ENCODE results near the gene LRBA. TPM values are rescaled to one million over a fixed set of nuclear protein-coding genes. Genes with fewer than 3 reads are reported as not detected.

LRBA gene
- total and polyA plus RNA-seq, 2 of the 4 experiments (the other 2 are of a cell fraction): 10.2 to 51.6 TPM

- dilution Hi-C loops (cut with HindIII; ENCODE audit: low sequenced_read_pairs, unreplicated experiment) (no loop called here), intact Hi-C loops (cut with micrococcal nuclease) (no loop called here), in situ Hi-C loops (cut with MboI; ENCODE audit: low sequenced_read_pairs) (no loop called here)
- no peak overlapping the region for H3K27ac ChIP-seq (ENCODE audit: insufficient read depth, low read length)
- 0 out of 2 replicates have a peak overlapping the region, but pooled peaks have one; percentile 18 for H3K23ac ChIP-seq (ENCODE audit: low read depth, low read length)
- no peak overlapping the region for H2BK20ac ChIP-seq (ENCODE audit: low read depth, low read length)
- H4K8ac ChIP-seq (ENCODE audit: low read depth in 2 of 2, low read length in 2 of 2): peak overlapping the region in 1 of 2 experiments; percentile 20; a peak in 1 of 4 replicates
- no peak overlapping the region for H3K9ac ChIP-seq (ENCODE audit: low read depth, low read length)
- H2BK5ac ChIP-seq (ENCODE audit: low read depth, low read length, poor library complexity, severe bottlenecking): peak overlapping the region; percentile 1
- H2AFZ ChIP-seq (replicated peaks; ENCODE audit: low read length, poor library complexity): no peak overlapping the region
- BruUV-seq (replicated peaks): no TSS peak
- peaks cover 4% of the 10 kb centered on the region for H3K4me1 ChIP-seq (ENCODE audit: control insufficient read depth, insufficient read depth, low read length)
- no peak overlapping the region for H4K91ac ChIP-seq (ENCODE audit: insufficient read depth, low read depth, low read length)
- ATAC-seq (ENCODE audit: low read depth) (no peak; the same call in 1 of the 2 replicates), DNase-seq (no peak)
- no peaks in the 10 kb centered on the region for H3K36me3 ChIP-seq (ENCODE audit: control insufficient read depth, insufficient read depth, low read length)
- peaks cover 3% of the 10 kb centered on the region; the same call in 1 of the 2 replicates for H3K9me1 ChIP-seq (ENCODE audit: insufficient read depth, low read length)
- 0 out of 3 replicates have a peak overlapping the region, but pooled peaks have one; percentile 5 for H2BK15ac ChIP-seq (ENCODE audit: low read depth, low read length)
- no peaks in the 10 kb centered on the region for H3K9me3 ChIP-seq (ENCODE audit: control insufficient read depth, insufficient read depth, low read length)
- no peak overlapping the region for H3K4me2 ChIP-seq (ENCODE audit: low read depth, low read length)
- TF ChIP-seq BHLHE40 (IDR thresholded peaks at IDR 0.05; ENCODE audit: low read depth, low read length): no peak
- TF ChIP-seq MAZ (IDR thresholded peaks at IDR 0.05; ENCODE audit: borderline replicate concordance, low read depth, low read length): no peak
- no peak overlapping the region for H4K5ac ChIP-seq (ENCODE audit: low read depth, low read length)
- peak overlapping the region; percentile 4; the same call in 1 of the 2 replicates for H2AK5ac ChIP-seq (ENCODE audit: low read depth, low read length)
- H3K56ac ChIP-seq (ENCODE audit: extremely low read depth, insufficient read depth, low read length): no peak overlapping the region
- H4K20me1 ChIP-seq (ENCODE audit: insufficient read depth, low read length): no peaks in the 10 kb centered on the region
- ChIA-PET POLR2A (ENCODE audit: unreplicated experiment) (no interaction called here), CTCF (interaction anchor here (0.7 kb wide), 1 partner anchor 263 kb away, joined by 3 read pairs; no protein-coding TSS in a partner anchor)
- H3K79me1 ChIP-seq (ENCODE audit: low read depth in 1 of 2, low read length in 2 of 2): no peaks in the 10 kb centered on the region
- H2AK9ac ChIP-seq (replicated peaks; ENCODE audit: low read depth, low read length, poor library complexity): no peak overlapping the region
- no peak overlapping the region for H3K4me3 ChIP-seq (ENCODE audit: insufficient read depth, low read depth, low read length)
- no peak overlapping the region for H3K4ac ChIP-seq (ENCODE audit: low read depth, low read length)
- 56% methylated on average over 2 of the region's 8 CpGs; no CpG with 5 or more reads in 1 of the 2 experiments for WGBS, 2 experiments (ENCODE audit: extremely low coverage in 2 of 2, insufficient read length in 1 of 2)
- H3K14ac ChIP-seq (replicated peaks; ENCODE audit: low read depth, low read length): 0 out of 2 replicates have a peak overlapping the region, but pooled peaks have one; percentile 5
- 0 out of 2 replicates have a peak overlapping the region, but pooled peaks have one; percentile 0 for H2BK120ac ChIP-seq (ENCODE audit: low read depth, low read length)
- no peaks in the 10 kb centered on the region for H3K27me3 ChIP-seq (ENCODE audit: control insufficient read depth, insufficient read depth, low read length)
- H3K18ac ChIP-seq (ENCODE audit: low read depth, low read length): no peak overlapping the region
These were observed 699.9 kb downstream of the LRBA start for GRCh38 chr4:150315175-150315574.
